Measurements from ENCODE around the gene CLDN10. TPM values are rescaled to one million over a fixed set of nuclear protein-coding genes. Genes with fewer than 3 reads are reported as not detected.

The CLDN10 gene
- total RNA-seq, 2 donors from 2014 or later: not detected

DNA sequence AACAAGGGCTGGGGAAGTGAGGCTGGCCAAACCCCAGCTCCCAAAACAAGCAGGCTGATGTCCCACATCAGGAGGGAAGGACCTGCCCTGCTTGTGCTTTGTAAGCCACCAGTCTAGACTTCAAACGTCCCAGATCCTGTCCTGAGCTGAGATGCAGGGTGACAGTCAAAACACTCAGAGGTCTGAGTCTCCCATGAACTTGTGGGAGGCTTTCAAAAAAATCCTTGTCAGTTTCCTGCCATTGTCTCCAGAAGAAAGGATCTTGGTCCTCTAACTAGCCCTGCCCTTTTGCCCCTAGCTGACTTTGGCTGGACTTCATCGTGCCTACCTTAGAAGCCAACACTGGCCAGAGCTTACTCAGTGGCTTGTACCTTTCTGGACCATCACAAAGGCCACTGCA lies 48.7 kb downstream of the CLDN10 start:
- no peak overlapping the region for H3K4me3 Mint-ChIP-seq
- peaks cover 36% of the 10 kb centered on the region for H3K27me3 Mint-ChIP-seq
- H3K9me3 Mint-ChIP-seq: no peaks in the 10 kb centered on the region
- H3K4me1 Mint-ChIP-seq: no peaks in the 10 kb centered on the region
- ATAC-seq (replicated peaks): no peak
- no peak overlapping the region for H3K27ac Mint-ChIP-seq
- no peaks in the 10 kb centered on the region for H3K36me3 Mint-ChIP-seq (ENCODE audit: low read depth)

DNA sequence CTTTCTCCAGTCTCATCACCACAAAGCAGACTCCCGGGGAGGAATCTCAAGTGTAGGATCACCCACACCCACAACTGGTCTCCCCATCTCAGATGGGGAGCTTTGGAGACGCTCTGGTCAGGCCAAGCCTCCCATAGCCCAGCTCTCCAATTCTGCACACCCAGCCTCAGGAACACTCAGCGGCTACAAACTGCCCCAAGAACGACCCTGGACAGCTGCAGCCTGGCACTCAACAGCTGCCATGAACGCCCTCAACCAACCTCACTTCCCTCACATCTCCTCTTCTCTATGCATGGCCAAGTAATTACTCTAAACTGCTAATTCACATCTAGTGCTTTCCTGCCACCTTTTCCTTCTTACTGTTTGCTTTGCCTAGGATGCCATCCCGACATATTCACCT lies 49.4 kb downstream of the CLDN10 start:
- Mint-ChIP-seq H3K27ac (no peak overlapping the region), H3K4me3 (no peak overlapping the region), H3K27me3 (peaks cover 36% of the 10 kb centered on the region), H3K36me3 (ENCODE audit: low read depth) (no peaks in the 10 kb centered on the region), H3K9me3 (no peaks in the 10 kb centered on the region), H3K4me1 (no peaks in the 10 kb centered on the region)
- ATAC-seq (replicated peaks): no peak

DNA sequence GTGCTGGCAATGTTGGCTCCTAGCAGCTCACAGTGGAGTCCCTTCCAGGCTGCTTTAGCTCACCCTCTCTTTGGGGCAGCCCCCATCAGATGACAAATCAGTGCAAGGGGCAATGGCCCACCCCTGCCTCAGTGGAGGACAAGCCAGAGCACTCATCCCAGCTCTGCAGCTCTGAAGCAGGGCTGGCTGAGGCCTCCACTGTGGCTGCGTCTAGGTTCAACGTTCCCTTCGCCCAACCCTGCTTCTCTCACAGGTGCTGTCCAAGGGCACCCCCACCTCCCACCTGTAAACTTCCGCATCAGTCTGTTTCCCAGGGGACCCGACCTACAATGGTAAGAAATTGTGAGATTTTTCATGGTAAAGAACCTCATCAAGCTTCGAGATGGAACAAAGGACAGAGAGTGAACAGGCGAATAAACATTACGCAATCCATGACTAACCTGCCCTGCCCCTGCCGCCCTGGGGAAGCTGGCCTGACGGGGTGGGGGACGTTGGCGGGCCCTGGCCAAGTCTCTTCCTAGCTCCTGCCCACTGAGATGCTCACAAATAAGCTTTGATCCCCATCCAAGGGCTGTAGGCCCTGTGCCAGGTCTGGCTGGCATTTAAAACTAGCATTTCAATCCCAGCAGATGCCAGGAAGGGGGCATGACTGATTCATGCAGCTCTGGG lies 51.5 kb downstream of the CLDN10 start:
- Mint-ChIP-seq H3K4me1 (no peaks in the 10 kb centered on the region), H3K27me3 (peaks cover 36% of the 10 kb centered on the region), H3K4me3 (no peak overlapping the region), H3K36me3 (ENCODE audit: low read depth) (no peaks in the 10 kb centered on the region), H3K27ac (no peak overlapping the region), H3K9me3 (no peaks in the 10 kb centered on the region)
- ATAC-seq (replicated peaks): no peak

DNA sequence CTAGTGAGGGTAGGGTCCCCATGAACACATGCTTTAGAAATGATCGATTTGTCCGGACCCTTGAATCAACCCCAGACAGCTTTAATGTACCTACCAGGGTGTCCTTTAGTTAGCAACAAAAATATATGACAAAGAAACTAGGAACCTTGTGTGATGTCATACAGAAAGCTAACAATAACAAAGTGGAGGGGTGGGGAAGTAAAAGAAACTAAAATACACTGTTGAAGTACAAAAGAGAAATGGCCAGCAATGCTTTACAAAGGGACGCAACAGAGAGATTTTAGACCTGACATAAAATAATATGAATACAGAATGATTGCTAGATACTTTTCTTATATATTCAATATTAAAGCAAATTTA lies 52.0 kb downstream of the CLDN10 start:
- H3K9me3 Mint-ChIP-seq: no peaks in the 10 kb centered on the region
- H3K4me3 Mint-ChIP-seq: no peak overlapping the region
- no peak for ATAC-seq (replicated peaks)
- H3K27ac Mint-ChIP-seq: no peak overlapping the region
- peaks cover 32% of the 10 kb centered on the region for H3K27me3 Mint-ChIP-seq
- no peaks in the 10 kb centered on the region for H3K36me3 Mint-ChIP-seq (ENCODE audit: low read depth)
- H3K4me1 Mint-ChIP-seq: no peaks in the 10 kb centered on the region

DNA sequence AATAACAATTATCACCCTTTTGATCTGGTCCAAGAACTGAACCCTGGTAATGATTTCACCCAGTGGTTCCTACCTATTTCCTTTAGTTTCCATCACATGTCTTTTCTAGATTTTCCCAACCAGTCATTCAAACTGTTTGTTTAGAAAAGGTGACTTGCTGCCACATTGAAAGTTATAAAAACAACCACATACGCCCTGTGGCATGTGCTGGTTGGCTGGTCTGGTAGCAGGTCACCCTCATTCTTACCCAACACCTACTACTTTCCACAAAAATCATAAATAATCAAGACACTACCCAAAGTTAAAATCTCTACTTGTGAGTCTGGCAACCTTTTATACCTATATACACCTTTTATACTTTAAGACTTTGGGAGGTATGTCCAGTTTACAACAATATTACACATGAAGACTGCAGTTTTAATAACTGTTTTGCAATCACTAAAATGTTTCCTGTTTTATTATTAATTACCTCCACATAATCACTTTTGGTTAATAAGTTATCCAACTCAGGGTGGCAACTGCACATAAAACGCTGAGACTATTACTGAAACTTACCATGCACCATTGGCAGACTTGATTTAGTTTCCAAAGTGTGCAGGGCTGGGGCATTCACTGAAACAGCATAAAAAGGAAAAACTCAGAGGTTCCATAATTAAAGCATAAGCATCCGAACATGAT lies 53.1 kb downstream of the CLDN10 start:
- H3K27ac Mint-ChIP-seq: no peak overlapping the region
- no peak overlapping the region for H3K4me3 Mint-ChIP-seq
- H3K9me3 Mint-ChIP-seq: no peaks in the 10 kb centered on the region
- ATAC-seq (replicated peaks): no peak
- H3K4me1 Mint-ChIP-seq: no peaks in the 10 kb centered on the region
- no peaks in the 10 kb centered on the region for H3K36me3 Mint-ChIP-seq (ENCODE audit: low read depth)
- peaks cover 30% of the 10 kb centered on the region for H3K27me3 Mint-ChIP-seq

DNA sequence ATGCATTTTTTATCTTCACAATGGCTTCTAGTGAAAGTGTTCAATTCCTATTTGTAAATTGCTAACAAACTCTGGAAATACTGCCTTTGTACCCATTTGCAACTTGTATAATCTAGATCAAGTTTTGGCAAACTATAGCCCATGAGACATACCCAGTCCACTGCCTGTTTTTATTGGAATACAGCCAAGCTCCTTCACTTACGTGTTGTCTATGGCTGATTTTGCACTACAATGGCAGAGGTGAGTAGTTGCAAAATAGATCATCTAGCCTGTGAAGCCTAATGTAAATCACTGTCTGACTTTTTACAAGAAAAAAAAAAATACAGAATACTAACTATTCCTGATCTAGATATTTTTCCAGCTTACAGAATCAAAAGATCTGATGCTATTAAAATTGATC lies 54.8 kb downstream of the CLDN10 start:
- no peak for ATAC-seq (replicated peaks)
- H3K4me3 Mint-ChIP-seq: no peak overlapping the region

DNA sequence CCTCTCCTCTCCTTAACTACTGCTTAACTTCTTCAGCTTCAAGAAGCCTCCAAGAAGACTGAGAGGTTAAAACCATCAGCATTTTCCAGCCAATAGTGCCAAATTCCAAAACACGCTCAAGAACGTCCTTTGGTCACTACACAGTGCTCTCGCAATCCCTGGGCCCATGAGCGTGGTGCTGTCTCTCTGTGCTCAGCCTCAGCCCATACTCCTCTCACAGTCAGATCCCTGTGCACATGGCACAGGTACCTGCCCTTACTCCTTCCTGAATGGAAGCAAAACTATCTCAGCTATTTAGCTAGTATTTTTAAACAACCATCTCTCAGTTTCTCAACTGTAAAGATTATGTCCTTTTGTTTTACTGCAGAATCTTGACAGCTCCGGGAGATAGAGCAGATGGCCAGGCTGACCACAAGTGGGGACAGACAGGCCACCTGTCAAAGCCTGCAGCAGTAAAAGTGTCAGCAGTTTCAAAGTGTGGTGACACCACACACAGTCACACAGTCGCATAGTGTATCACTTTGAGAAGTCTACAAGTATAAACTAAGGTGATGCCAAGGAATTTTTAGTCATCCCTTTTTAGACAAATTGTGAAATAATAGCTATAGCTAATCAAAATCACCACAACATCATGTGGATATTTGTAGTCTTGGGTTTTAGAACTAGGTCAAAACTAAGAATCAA lies 56.3 kb downstream of the CLDN10 start:
- Mint-ChIP-seq H3K27ac (no peak overlapping the region), H3K4me1 (no peaks in the 10 kb centered on the region), H3K4me3 (no peak overlapping the region), H3K9me3 (no peaks in the 10 kb centered on the region), H3K36me3 (ENCODE audit: low read depth) (no peaks in the 10 kb centered on the region), H3K27me3 (peaks cover 26% of the 10 kb centered on the region)
- no peak for ATAC-seq (replicated peaks)

More for the DNA sequence above, 54.8 kb downstream of the CLDN10 start:
- Mint-ChIP-seq H3K36me3 (ENCODE audit: low read depth) (no peaks in the 10 kb centered on the region), H3K4me1 (no peaks in the 10 kb centered on the region), H3K27me3 (peaks cover 25% of the 10 kb centered on the region), H3K27ac (no peak overlapping the region), H3K9me3 (no peaks in the 10 kb centered on the region)

DNA sequence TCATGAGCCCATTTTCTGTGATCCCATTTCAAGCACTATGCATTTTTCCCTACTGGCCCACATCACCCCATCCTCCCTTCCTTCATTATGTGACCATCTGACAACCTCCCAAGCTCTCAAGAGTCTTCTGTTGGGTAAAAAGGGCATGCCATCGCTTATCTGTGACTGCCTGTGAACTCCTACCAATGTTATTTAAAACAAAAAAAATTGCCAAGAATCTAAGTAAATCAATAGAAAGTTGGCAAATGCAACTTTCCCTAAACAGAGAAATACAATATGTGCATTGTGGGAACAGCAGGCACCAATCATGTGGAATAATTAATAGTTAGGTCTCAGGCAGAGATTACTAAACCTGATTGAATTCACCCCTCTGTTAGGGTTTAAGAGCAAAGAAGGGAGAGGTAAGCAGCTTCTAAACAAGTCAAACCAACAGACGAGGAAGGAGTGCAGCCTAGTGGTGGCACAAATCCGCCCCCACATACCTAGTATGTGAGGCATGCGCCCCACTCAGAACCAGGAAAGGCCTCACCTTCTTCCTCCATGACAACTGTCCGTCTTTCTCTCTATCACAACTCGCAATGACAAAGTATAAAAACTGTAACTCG lies 62.2 kb downstream of the CLDN10 start:
- no peak for ATAC-seq (replicated peaks)
- no peaks in the 10 kb centered on the region for H3K9me3 Mint-ChIP-seq
- no peak overlapping the region for H3K4me3 Mint-ChIP-seq
- H3K27ac Mint-ChIP-seq: no peak overlapping the region
- peaks cover 16% of the 10 kb centered on the region for H3K27me3 Mint-ChIP-seq
- no peaks in the 10 kb centered on the region for H3K4me1 Mint-ChIP-seq
- H3K36me3 Mint-ChIP-seq (ENCODE audit: low read depth): no peaks in the 10 kb centered on the region

DNA sequence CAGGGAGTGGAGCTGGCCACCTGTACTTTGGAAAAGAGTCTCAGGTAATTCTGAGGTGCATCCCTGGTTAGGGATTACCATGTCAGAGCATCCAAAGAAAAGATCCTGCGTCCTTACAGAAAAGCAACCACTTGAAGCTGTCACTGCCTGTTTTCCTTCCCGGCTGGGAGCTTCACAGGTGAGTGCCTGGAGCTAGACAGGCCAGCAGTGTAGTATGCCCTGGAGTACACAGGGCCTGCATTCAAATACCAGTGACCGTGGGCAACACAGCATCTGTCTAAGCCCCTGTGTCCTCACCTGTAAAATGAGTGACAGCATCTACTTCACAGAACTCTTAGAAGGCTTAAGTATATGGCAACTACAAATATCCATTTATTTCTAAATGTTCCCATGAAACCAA lies 63.0 kb downstream of the CLDN10 start:
- Mint-ChIP-seq H3K4me3 (no peak overlapping the region), H3K36me3 (ENCODE audit: low read depth) (no peaks in the 10 kb centered on the region), H3K27me3 (peaks cover 19% of the 10 kb centered on the region), H3K9me3 (no peaks in the 10 kb centered on the region), H3K27ac (no peak overlapping the region), H3K4me1 (no peaks in the 10 kb centered on the region)
- ATAC-seq (replicated peaks): no peak

DNA sequence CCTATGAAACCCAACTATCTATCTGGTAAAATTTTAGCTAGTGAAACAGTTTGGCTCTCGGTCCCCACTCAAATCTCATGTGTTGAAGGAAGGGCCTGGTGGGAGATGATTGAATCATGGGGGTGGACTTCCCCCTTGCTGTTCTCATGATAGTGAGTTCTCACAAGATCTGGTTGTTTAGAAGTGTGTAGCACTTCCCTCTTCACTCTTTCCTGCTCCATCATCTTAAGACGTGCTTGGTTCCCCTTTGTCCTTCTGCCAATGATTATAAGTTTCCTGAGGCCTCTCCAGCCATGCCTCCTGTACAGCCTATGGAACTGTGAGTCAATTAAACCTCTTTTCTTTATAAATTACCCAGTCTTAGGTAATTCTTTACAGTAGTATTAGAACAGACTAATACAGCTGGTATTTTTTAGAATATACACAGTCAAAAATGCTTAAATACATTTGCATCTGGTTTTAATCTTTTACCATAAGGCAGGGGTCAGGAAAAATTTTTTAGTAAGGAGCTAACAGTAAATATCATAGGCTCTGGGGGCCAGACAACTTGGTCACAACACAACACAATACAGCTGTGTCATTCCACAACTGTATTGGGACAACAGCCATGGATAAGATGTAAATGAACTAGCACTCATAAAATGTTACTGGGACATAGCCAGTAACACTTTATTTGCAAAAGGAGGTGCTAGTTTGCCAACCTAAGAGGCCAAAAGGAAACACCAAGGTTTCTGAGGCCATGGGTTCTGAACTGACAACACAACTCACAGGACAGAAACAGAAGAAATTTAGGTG lies 67.7 kb downstream of the CLDN10 start:
- H3K36me3 Mint-ChIP-seq (ENCODE audit: low read depth): no peaks in the 10 kb centered on the region
- peaks cover 24% of the 10 kb centered on the region for H3K27me3 Mint-ChIP-seq
- H3K27ac Mint-ChIP-seq: no peak overlapping the region
- no peaks in the 10 kb centered on the region for H3K9me3 Mint-ChIP-seq
- ATAC-seq (replicated peaks): no peak
- no peaks in the 10 kb centered on the region for H3K4me1 Mint-ChIP-seq
- no peak overlapping the region for H3K4me3 Mint-ChIP-seq

DNA sequence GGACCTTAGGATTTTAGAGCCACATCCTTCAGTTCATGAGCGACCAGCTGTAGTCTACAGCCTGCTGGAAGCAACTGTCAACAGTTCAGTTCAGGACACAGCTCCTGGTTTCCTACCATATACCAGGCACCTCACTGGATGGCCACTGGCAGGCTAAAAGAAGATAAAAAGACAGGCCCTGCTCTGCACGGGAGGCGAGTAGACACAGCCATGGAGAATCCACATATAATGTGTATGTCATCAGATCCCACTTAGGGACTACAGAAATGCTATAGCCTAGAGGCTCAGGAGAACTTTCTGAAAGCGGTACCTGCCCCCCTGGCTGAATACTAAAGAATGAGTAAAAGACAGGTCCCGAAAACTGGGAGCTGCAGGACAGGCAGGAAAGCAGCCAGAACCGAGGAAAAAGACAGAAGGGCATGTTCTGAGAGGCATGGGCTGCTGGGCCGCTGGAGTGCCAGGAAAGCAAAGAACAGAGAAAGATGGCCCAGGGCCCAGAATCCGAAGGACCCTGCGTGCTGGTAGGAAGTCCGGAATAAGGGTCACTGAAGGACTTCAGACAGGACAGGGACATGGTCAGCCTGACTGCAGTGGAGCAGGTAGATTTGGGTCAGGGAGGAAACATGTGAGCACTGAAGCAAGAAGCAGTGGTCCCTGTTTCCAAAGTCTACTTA lies 68.4 kb downstream of the CLDN10 start:
- H3K4me3 Mint-ChIP-seq: no peak overlapping the region
- ATAC-seq (replicated peaks): no peak
- no peak overlapping the region for H3K27ac Mint-ChIP-seq
- no peaks in the 10 kb centered on the region for H3K36me3 Mint-ChIP-seq (ENCODE audit: low read depth)
- no peaks in the 10 kb centered on the region for H3K4me1 Mint-ChIP-seq
- peaks cover 24% of the 10 kb centered on the region for H3K27me3 Mint-ChIP-seq
- no peaks in the 10 kb centered on the region for H3K9me3 Mint-ChIP-seq

DNA sequence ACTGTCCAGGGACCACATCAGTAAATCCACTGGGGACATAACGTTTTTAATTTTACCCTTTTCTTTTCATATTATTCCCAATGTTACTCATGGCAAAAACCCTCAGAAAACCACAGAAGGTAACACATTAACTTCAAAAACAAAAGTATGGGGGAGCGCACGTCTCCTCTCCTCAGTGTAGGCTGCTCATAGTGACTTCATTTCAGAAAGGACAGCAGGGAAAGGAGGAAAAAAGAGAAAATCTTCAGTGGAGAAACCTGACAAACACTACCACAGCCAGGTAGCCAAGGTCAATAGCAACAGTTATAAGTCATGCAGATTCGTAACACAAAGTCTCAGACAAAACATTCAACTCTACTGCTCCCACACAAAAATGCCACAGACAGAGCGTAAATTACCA lies 70.6 kb downstream of the CLDN10 start:
- Mint-ChIP-seq H3K4me3 (no peak overlapping the region), H3K27me3 (peaks cover 21% of the 10 kb centered on the region), H3K9me3 (no peaks in the 10 kb centered on the region), H3K27ac (no peak overlapping the region), H3K4me1 (no peaks in the 10 kb centered on the region), H3K36me3 (ENCODE audit: low read depth) (no peaks in the 10 kb centered on the region)
- no peak for ATAC-seq (replicated peaks)

DNA sequence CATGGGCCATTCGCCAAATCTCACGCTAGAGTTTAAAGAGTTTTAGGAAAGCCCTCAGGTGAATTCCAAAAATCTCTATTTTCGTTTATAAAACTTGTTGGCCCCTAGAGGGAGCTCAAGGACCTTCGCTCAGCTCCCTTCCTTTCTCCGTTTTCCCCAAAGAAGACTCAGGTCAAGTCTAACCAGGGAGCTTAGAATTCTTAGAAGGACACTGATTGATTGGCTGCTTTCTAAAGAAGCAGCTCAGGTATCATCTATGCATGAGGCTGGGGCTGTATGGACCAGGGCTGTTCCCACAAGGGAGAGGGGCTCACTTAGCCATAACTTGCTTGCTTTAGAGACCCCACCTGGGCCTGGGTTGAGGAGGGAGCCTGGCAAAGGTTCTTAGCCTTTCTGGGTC lies 71.5 kb downstream of the CLDN10 start:
- ATAC-seq (replicated peaks): peak; percentile 24
- no peaks in the 10 kb centered on the region for H3K36me3 Mint-ChIP-seq (ENCODE audit: low read depth)
- peaks cover 24% of the 10 kb centered on the region for H3K27me3 Mint-ChIP-seq
- H3K9me3 Mint-ChIP-seq: no peaks in the 10 kb centered on the region
- no peaks in the 10 kb centered on the region for H3K4me1 Mint-ChIP-seq
- no peak overlapping the region for H3K4me3 Mint-ChIP-seq
- H3K27ac Mint-ChIP-seq: no peak overlapping the region

DNA sequence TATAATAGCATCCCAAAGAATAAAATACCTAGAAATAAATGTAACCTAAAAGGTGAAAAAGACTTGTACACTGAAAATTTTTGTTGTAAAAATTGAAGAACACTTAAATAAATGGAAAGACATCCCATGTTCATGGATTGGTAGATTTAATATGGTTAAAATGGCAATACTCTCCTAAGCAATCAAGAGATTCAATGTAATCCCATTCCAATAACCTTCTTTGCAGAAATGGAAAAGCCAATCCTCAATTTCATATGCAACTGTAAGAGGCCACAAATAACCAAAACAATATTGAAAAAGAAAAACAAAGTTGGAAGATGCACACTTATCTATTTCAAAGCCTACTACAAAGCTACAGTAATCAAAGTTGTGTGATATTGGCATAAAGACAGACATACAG lies 74.2 kb downstream of the CLDN10 start:
- H3K4me1 Mint-ChIP-seq: no peaks in the 10 kb centered on the region
- no peak overlapping the region for H3K27ac Mint-ChIP-seq
- H3K9me3 Mint-ChIP-seq: no peaks in the 10 kb centered on the region
- no peaks in the 10 kb centered on the region for H3K36me3 Mint-ChIP-seq (ENCODE audit: low read depth)
- H3K27me3 Mint-ChIP-seq: peaks cover 16% of the 10 kb centered on the region
- no peak for ATAC-seq (replicated peaks)
- H3K4me3 Mint-ChIP-seq: no peak overlapping the region

All from activated T-helper 17 cell treated with anti-CD3 and anti-CD28 coated beads, Interleukin-2, amount 50 U/mL, for 72 hours (primary cell).